GM12892 (cell line): ENCODE results near the gene ECI1.
"Not testable (repeated sequence)": the region's sequence is repeated elsewhere in the genome, so short reads cannot be mapped to it uniquely, and the experiment has no call there.

ENCODE experiments used
- DNase-seq: peaks from one replicate; pipeline ENCODE4 v3.0.0; 2011; ENCODE audit not compliant: insufficient read length
- FAIRE-seq: peaks from 2 replicates; lab custom pipeline; 2011; peaks lifted over from hg19 to GRCh38; lab: Jason Lieb, UNC
- POLR2A ChIP-seq: IDR thresholded peaks from 2 replicates; pipeline ENCODE4 v1.6.1; 2011; ENCODE audit warnings: low read depth, low read length, control low read depth
- POLR2AphosphoS5 ChIP-seq: IDR thresholded peaks from 2 replicates; pipeline ENCODE4 v1.6.1; 2011; ENCODE audit warnings: low read depth, low read length, control low read depth
- TAF1 ChIP-seq: IDR thresholded peaks from 2 replicates; pipeline ENCODE4 v1.6.1; 2011; ENCODE audit warnings: low read depth, mild to moderate bottlenecking, control low read depth, low read length, borderline replicate concordance

Gene ECI1

GRCh38 chr16:2204416-2205103, 46.8 kb downstream of the ECI1 start:
- no peak for DNase-seq
- TF ChIP-seq TAF1 = no peak
- no peak for TF ChIP-seq POLR2A
- TF ChIP-seq POLR2AphosphoS5 = no peak
- peak; percentile 51 for FAIRE-seq

GRCh38 chr16:2203119-2203688, 48.2 kb downstream of the ECI1 start:
- not testable (repeated sequence) for DNase-seq, FAIRE-seq

- DNase-seq (no peak), FAIRE-seq (no peak)
- TF ChIP-seq TAF1 = no peak
- TF ChIP-seq POLR2A = no peak
- TF ChIP-seq POLR2AphosphoS5 = no peak
These were observed 51.1 kb downstream of the ECI1 start for GRCh38 chr16:2200313-2200712.

- DNase-seq (no peak), FAIRE-seq (no peak)
- TF ChIP-seq TAF1 (no peak), POLR2AphosphoS5 (no peak), POLR2A (no peak)
These were observed 51.7 kb downstream of the ECI1 start for GRCh38 chr16:2199621-2200139.

GRCh38 chr16:2199095-2199494, 52.3 kb downstream of the ECI1 start:
- no peak for FAIRE-seq
- no peak for DNase-seq
- no peak for TF ChIP-seq POLR2AphosphoS5
- no peak for TF ChIP-seq POLR2A
- no peak for TF ChIP-seq TAF1

- FAIRE-seq (no peak), DNase-seq (no peak)
- TF ChIP-seq POLR2AphosphoS5 (no peak), POLR2A (no peak), TAF1 (no peak)
These were observed 53.1 kb downstream of the ECI1 start for GRCh38 chr16:2198283-2198682.

GRCh38 chr16:2197765-2198164, 53.6 kb downstream of the ECI1 start:
- no peak for FAIRE-seq
- no peak for DNase-seq
- TF ChIP-seq POLR2A (no peak), POLR2AphosphoS5 (no peak), TAF1 (no peak)

GRCh38 chr16:2196981-2197511, 54.3 kb downstream of the ECI1 start:
- no peak for TF ChIP-seq TAF1
- TF ChIP-seq POLR2AphosphoS5 = no peak
- no peak for TF ChIP-seq POLR2A
- DNase-seq (no peak), FAIRE-seq (no peak)

- DNase-seq = no peak
- no peak for TF ChIP-seq POLR2AphosphoS5
- TF ChIP-seq TAF1 = no peak
- no peak for TF ChIP-seq POLR2A
- FAIRE-seq = no peak
These were observed 55.0 kb downstream of the ECI1 start, which contains the start of gene CASKIN1 for GRCh38 chr16:2196162-2196980. CASKIN1 (minus strand) TSS chr16:2196605; CDS start chr16:2196432, 173 bp downstream.

- FAIRE-seq (no peak), DNase-seq (no peak)
- no peak for TF ChIP-seq POLR2A
- no peak for TF ChIP-seq POLR2AphosphoS5
- no peak for TF ChIP-seq TAF1
These were observed 55.8 kb downstream of the ECI1 start for GRCh38 chr16:2195322-2196161.

GRCh38 chr16:2194852-2195321, 56.5 kb downstream of the ECI1 start:
- peak; percentile 85 for FAIRE-seq
- DNase-seq = peak; percentile 61
- TF ChIP-seq POLR2A = no peak
- TF ChIP-seq POLR2AphosphoS5 = no peak
- TF ChIP-seq TAF1 = no peak
